PC-3 (cell line): Measurements from ENCODE around the gene CYP4F22. TPM values are rescaled to one million over a fixed set of nuclear protein-coding genes. Genes with fewer than 3 reads are reported as not detected.
"Not testable (repeated sequence)": the region's sequence is repeated elsewhere in the genome, so short reads cannot be mapped to it uniquely, and the experiment has no call there.

Experiments
- ATAC-seq: fragments of 200-7000 bp; cut with Tn5 transposase; 2 replicates; pipeline ENCODE4 v1.9.1; 2020; ENCODE audit warnings: mild to moderate bottlenecking, moderate library complexity
- BruUV-seq: library from RNA; stranded (reverse); fragments of 400-500 nt; replicated peaks from 2 replicates; lab custom pipeline; 2021; lab: Mats Ljungman, UMichigan
- CTCF ChIA-PET: fragments of 300-600 bp; sonication (Branson Sonifier 250); formaldehyde crosslinking; loops from one replicate; lab custom pipeline; 2022; ENCODE audit warnings: antibody characterized with exemption; lab: Charles Lee
- POLR2A ChIA-PET: fragments of 300-600 bp; sonication (Branson Sonifier 250); formaldehyde crosslinking; loops from one replicate; lab custom pipeline; 2022; ENCODE audit warnings: antibody characterized with exemption; ENCODE audit not compliant: unreplicated experiment; lab: Charles Lee
- DNase-seq: peaks from one replicate; pipeline ENCODE4 v3.0.0-alpha.2; 2015
- H2AFZ ChIP-seq: fragments of 300-600 bp; sonication (generic); 2 replicates; pipeline ENCODE4 v1.6.0; 2016; ENCODE audit warnings: antibody characterized with exemption, low read length
- H3F3A ChIP-seq: fragments of 300-600 bp; sonication (generic); one replicate; pipeline ENCODE4 v1.6.0; 2017; ENCODE audit warnings: antibody characterized with exemption, low read length, control low read depth, mild to moderate bottlenecking; ENCODE audit not compliant: unreplicated experiment
- H3K27ac ChIP-seq: fragments of 300-600 bp; sonication (generic); 2 replicates; pipeline ENCODE4 v1.5.1; 2016; ENCODE audit warnings: mild to moderate bottlenecking, low read length
- H3K27me3 ChIP-seq: fragments of 300-600 bp; sonication (generic); 2 replicates; pipeline ENCODE4 v1.6.1; 2016; ENCODE audit warnings: low read length, mixed read lengths
- H3K36me3 ChIP-seq: fragments of 300-600 bp; sonication (generic); 2 replicates; pipeline ENCODE4 v1.6.1; 2016; ENCODE audit warnings: low read depth, mixed run types, low read length, mixed read lengths
- H3K4me1 ChIP-seq: fragments of 300-600 bp; sonication (generic); 2 replicates; pipeline ENCODE4 v1.5.1; 2016; ENCODE audit warnings: low read length; ENCODE audit not compliant: insufficient read depth
- H3K4me2 ChIP-seq: fragments of 300-600 bp; sonication (generic); 2 replicates; pipeline ENCODE4 v1.6.0; 2016; ENCODE audit warnings: low read length
- H3K4me3 ChIP-seq: fragments of 300-600 bp; sonication (generic); 2 replicates; pipeline ENCODE4 v1.5.1; 2016; ENCODE audit warnings: mild to moderate bottlenecking, low read length, mixed read lengths
- H3K79me2 ChIP-seq: fragments of 300-600 bp; sonication (generic); 2 replicates; pipeline ENCODE4 v1.6.1; 2017; ENCODE audit warnings: low read length, mixed read lengths
- H3K9ac ChIP-seq: fragments of 300-600 bp; sonication (generic); 2 replicates; pipeline ENCODE4 v1.6.0; 2016; ENCODE audit warnings: mild to moderate bottlenecking, low read length
- H3K9me2 ChIP-seq: fragments of 300-600 bp; sonication (generic); replicated peaks from 2 replicates; pipeline ENCODE4 v1.6.1; 2016; ENCODE audit warnings: mixed run types, low read length, mixed read lengths
- H3K9me3 ChIP-seq: fragments of 300-600 bp; sonication (generic); 2 replicates; pipeline ENCODE4 v1.6.1; 2016; ENCODE audit warnings: low read length, mixed read lengths
- H4K20me1 ChIP-seq: fragments of 300-600 bp; sonication (generic); 2 replicates; pipeline ENCODE4 v1.6.1; 2016; ENCODE audit warnings: low read length, mixed read lengths
- CTCF ChIP-seq: fragments of 300-600 bp; sonication (generic); conservative IDR thresholded peaks from 2 replicates; pipeline ENCODE4 v1.5.1; 2017; ENCODE audit warnings: antibody characterized with exemption, low read depth, mild to moderate bottlenecking, low read length
- EZH2 ChIP-seq: fragments of 300-600 bp; sonication (generic); IDR thresholded peaks from one replicate; pipeline ENCODE4 v1.6.1; 2017; ENCODE audit warnings: antibody characterized with exemption, mild to moderate bottlenecking, low read length; ENCODE audit not compliant: unreplicated experiment
- EZH2phosphoT487 ChIP-seq: fragments of 300-600 bp; sonication (generic); IDR thresholded peaks from 2 replicates; pipeline ENCODE4 v1.6.1; 2018; ENCODE audit warnings: mild to moderate bottlenecking, antibody characterized with exemption, low read length, borderline replicate concordance
- intact Hi-C: fragments of 100-400 bp; cut with micrococcal nuclease; formaldehyde crosslinking; loops from 2 replicates; pipeline ENCODE4 v1.9.0; 2023
- total RNA-seq: library from RNA; depleted of rRNA; stranded (reverse); fragments of >200 nt; gene quantifications from 2 replicates; pipeline ENCODE4 v1.2.3, GENCODE V29; 2014

Gene CYP4F22
- total RNA-seq, 1 experiment from 2014 or later: 0.07 TPM

GRCh38 chr19:15507068-15508034, 974 bp upstream of the CYP4F22 start:
- Histone ChIP-seq H3K9me3 (no peaks in the 10 kb centered on the region), H3K27me3 (peaks cover 19% of the 10 kb centered on the region), H3K9me2 (no peaks in the 10 kb centered on the region), H3F3A (no peaks in the 10 kb centered on the region), H2AFZ (no peak overlapping the region), H4K20me1 (no peaks in the 10 kb centered on the region), H3K36me3 (no peaks in the 10 kb centered on the region), H3K4me2 (no peak overlapping the region), H3K9ac (no peak overlapping the region), H3K4me1 (0 out of 2 replicates have a peak, but pooled peaks cover 3% of the 10 kb centered on the region), H3K4me3 (no peak overlapping the region), H3K79me2 (no peaks in the 10 kb centered on the region), H3K27ac (no peak overlapping the region)
- DNase-seq (no peak), ATAC-seq (no peak)
- POLR2A ChIA-PET: no interaction called here
- no TSS peak for BruUV-seq
- no peak for TF ChIP-seq EZH2
- TF ChIP-seq CTCF: no peak
- no peak for TF ChIP-seq EZH2phosphoT487
- CTCF ChIA-PET: no interaction called here
- intact Hi-C loops: no loop called here

DNA sequence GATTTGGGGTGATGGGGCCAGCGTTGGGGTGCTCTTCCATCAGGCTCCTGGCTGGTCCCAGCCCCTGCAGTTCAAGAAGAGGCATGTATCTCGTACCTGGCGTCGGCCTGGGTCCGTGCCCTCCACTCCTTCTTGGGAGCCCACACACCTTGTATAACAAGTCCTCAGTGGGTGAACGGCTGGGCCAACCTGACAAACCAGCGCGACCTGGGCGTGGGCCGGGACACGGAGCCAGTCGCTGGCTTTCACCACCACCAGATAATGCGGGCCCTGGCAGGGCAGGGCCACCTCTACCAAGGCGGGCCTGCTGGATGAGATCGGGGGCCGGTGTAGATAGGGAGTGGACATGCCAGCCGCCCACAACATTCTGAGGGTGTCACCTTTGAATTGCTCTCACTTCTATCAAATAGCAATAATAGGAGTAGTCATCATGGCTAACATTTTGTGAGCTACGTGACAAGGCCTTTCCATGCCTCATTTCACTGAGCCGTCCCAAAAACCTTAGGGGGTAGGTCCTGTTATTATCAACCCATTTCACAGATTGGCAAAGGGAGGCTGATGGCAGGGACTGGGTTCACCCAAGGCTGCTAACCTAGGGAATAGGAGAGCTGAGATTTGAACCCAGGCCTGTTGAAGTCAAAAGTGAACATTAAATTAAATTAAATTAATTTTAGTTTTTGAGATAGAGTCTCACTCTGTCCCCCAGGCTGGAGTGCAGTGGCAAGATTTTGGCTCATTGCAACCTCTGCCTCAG, 3.5 kb downstream of the CYP4F22 start:
- Histone ChIP-seq H3K27ac (no peak overlapping the region), H2AFZ (no peak overlapping the region), H3F3A (no peaks in the 10 kb centered on the region), H4K20me1 (no peaks in the 10 kb centered on the region), H3K27me3 (peaks cover 19% of the 10 kb centered on the region), H3K9me2 (no peaks in the 10 kb centered on the region), H3K9me3 (no peaks in the 10 kb centered on the region), H3K4me1 (0 out of 2 replicates have a peak, but pooled peaks cover 3% of the 10 kb centered on the region), H3K9ac (no peak overlapping the region), H3K4me2 (no peak overlapping the region), H3K36me3 (no peaks in the 10 kb centered on the region), H3K79me2 (no peaks in the 10 kb centered on the region), H3K4me3 (no peak overlapping the region)
- DNase-seq (no peak), ATAC-seq (no peak)
- CTCF ChIA-PET: no interaction called here
- TF ChIP-seq EZH2 (no peak), EZH2phosphoT487 (no peak), CTCF (no peak)
- intact Hi-C loops: no loop called here
- POLR2A ChIA-PET: no interaction called here
- BruUV-seq: no TSS peak

GRCh38 chr19:15515227-15515625, 6.9 kb downstream of the CYP4F22 start:
- H3K9me3 ChIP-seq, H3K27me3 ChIP-seq, H3K9me2 ChIP-seq, ATAC-seq, BruUV-seq, H3K79me2 ChIP-seq, H3K4me2 ChIP-seq, DNase-seq, H2AFZ ChIP-seq, POLR2A ChIA-PET, H3K36me3 ChIP-seq, H3K9ac ChIP-seq, intact Hi-C loops, H3F3A ChIP-seq, H3K27ac ChIP-seq, H3K4me3 ChIP-seq, H3K4me1 ChIP-seq, CTCF ChIA-PET, H4K20me1 ChIP-seq: not testable (repeated sequence)
